Activated CD4-positive, alpha-beta T cell treated with anti-CD3 and anti-CD28 coated beads, Interleukin-2, Interleukin-6, amounts not matched to agents 100 ng/mL and 50 ng/mL, durations not matched to agents 16 hours and 8 hours (primary cell): ENCODE results near the gene SLC24A3.

Experiments used
- DNase-seq: peaks from one replicate; pipeline ENCODE4 v3.0.0-alpha.2; 2020

SLC24A3 gene

GRCh38 chr20:19244291-19244690, 31.8 kb downstream of the SLC24A3 start:
- DNase-seq, result no peak

DNA sequence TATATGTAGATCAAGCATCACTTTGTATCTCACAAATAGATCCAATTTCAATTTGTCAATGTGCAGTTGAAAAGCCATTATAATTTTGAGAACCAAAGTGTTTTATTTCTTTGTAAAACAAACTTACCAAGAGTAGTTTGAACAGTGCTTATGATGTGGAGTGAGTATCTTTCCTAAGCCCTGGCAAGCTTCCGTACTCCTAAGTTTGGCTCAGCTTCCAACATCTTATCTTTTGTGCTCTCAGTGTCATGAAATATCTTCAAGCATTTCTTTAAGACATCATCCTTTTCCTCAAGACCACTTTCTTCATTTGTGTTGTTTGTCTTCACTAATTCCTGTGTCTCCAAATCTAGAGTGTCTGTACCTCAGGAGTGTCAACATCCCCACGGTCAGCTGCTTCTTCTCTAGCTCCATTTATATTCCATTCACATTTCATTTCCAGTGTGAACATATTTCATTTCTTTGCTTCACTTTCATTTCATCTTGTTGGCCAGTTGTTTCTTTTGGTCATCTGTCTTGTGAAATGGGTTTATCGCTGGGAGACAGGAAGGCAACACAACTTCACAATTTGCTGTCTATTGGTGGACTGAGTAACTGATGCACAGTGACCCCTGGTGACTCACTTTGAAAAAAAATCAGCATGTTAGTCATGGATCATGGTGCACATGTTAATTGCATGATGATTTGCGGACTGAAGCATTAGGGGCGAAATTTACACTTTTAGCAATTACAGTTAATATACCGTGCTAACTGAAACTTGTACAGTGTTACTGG, 36.9 kb downstream of the SLC24A3 start:
- DNase-seq, result no peak

DNA sequence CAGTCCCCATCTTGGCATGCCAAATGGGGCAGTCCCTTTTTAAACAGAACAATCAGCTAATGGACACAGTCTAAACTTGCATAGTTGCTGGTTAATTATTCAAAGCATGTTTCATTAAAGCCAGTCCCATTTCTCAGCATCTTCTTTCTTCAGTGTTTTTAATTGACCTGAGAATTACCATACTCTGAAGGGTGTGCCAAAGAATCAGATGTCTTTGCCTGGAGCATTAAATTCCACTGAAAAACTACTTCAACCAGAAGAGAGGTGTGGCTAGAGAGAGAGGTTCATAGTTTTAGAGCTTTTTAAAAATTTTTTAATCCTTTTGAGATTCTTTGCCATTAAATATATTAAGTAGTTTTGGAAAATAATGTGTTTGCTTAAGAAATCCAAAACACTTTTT, 37.9 kb downstream of the SLC24A3 start:
- no peak for DNase-seq

GRCh38 chr20:19251506-19251905, 39.1 kb downstream of the SLC24A3 start:
- DNase-seq, result no peak

GRCh38 chr20:19251958-19252357, 39.5 kb downstream of the SLC24A3 start:
- no peak for DNase-seq

DNA sequence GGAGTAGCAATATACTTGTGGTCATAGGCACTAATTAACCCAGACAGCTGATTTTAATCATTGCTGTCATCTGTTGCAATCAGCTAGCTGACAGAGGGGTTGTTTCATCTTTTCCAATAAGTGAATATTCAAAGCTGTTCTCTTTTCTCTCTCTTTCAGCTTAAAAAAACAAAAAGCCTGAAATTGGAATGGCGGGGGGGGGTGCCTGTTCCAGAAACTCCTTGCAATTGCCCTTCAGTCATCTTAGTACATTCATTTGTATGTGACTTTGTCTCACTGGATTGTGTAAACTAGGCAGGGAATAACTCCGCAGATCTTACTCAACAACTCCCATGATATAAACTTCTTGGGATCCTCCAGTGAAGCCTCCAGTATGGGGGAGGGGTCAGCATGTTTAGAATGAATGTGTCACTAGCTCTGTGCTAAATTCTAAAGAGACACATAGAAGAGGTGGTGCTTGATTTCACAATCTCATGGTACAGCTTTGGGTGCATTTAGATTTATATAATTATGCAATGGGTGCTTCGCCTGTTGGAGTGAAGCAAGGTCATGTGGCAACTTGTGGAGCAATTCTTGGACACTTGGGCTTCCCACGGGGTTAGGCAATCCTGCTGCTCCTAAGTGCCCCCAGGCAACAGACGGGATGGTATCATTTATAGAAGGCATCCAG, 40.1 kb downstream of the SLC24A3 start:
- no peak for DNase-seq

DNA sequence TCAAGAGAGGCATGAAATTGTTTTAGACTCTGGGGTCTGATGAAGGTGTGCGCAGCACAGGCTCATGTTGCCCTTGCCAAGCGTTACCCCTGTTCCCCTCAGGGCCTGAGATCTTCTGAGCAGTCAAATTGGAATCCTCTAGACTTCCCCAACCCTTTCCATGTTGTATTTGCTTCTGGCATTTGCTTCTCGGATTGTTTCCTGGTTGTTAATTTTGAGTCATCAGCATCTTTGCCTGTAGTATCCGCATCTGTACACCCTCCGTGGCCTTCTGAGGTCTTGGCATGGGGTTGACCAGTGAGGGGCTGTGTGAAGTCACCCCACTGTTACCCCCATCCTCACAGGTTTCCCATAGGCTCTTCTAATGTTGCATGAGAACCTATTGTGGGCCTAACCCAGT, 40.9 kb downstream of the SLC24A3 start:
- no peak for DNase-seq

GRCh38 chr20:19253916-19254820, 41.7 kb downstream of the SLC24A3 start:
- no peak for DNase-seq

- no peak for DNase-seq
These were observed 42.5 kb downstream of the SLC24A3 start for GRCh38 chr20:19254956-19255355.

DNA sequence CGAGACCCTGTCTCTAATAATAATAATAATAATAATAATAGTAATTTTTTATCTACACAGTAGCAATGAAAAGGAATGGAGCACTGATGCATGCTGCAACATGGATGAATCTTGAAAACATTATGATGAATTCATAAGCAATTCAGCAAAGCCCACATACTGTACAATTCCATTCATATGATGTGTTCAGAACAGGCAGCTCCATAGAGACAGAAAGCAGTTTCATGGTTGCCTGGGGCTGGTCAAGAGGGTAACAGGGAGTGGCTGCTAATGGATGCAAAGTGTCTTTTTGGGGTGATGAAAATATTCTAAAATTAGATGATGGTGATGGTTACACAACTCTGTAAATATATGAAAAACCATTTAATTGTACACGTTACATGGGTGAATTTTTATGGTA, 43.6 kb downstream of the SLC24A3 start:
- DNase-seq, result no peak

DNA sequence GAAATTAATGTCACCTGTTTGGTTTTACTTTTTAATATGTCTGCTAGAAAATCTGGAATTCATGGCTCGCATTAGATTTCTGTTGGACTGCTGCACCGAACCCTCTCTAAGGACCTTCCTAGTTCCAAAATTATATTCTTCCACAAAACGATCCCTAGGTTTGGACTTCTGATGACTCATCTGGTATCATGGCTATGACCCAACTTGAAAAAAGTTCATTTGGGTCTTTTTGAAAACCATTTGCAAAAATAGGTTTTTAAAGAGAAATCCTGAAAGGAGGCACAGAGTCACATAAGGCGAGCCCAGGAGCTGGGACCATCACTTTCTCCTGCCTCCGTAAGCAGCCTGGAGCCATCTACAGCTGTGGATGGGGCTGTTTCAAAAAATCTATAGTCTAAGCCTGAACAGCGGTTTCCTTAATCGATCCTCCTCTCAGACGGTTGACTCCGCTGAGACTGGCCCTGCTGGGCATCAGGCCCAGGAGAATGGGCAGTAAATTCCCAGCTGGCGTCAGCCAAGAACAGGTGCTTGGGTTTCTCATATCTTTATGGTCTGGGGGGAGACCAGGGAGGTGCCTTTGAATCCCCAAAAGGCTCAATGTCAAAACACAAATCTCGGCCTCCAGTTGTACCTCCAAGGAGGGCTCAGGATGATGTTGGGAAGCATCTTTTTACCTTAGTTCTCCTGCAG, 44.6 kb downstream of the SLC24A3 start:
- no peak for DNase-seq

GRCh38 chr20:19257865-19258264, 45.4 kb downstream of the SLC24A3 start:
- DNase-seq, result no peak

DNA sequence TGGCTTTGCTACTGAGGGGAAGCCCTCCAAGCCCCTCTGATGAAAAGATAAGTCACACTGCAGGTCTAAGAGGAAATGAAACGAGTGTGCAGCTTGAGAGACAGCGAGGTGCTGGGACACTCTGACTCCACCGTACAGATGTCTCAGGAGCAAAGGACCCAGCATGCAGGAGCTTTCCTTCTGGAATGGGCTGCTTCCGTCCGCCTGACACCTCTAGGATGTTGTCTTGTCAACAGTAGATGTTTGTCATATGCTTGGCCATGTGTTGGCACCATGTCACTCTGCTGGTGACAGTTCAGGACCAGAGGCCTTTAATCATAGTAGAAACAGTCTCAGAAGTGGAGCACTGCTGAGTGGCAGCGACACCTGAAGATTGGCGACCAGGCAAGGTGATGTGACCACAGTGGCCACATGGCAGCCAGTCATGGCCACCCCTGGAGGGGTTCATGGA, 46.7 kb downstream of the SLC24A3 start:
- DNase-seq, result no peak

DNA sequence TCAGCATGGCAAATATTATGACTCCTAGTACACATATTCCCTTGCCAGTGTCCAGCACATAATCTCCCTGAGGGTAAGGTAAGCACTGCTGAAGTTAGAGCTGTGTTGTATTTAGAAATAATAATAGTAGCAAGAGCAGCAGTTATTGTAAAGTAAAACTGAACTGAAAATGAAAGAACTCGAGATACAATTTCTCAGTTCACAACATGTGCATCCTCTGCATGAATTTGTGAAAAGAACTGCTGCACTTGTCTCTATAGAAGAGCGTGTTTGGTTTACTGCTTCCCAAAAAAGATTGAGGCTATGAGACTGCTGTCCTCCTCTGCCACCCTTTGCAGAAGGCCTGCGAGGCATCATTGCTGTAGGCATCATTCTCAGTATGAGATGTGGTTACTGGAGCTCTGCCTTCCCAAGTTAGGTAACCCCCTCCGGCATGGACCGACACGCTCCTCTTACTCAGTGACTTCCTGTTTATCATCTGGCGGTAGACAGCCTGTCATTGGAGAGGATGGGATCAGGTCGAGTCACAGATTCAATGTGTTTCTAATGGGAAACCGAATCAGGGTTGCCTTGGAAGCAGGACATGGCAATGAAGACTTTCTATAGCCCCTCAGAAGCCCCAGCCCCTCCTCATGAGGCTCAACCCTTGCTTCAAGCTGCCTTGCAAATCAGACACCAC, 48.1 kb downstream of the SLC24A3 start:
- DNase-seq, result no peak

DNA sequence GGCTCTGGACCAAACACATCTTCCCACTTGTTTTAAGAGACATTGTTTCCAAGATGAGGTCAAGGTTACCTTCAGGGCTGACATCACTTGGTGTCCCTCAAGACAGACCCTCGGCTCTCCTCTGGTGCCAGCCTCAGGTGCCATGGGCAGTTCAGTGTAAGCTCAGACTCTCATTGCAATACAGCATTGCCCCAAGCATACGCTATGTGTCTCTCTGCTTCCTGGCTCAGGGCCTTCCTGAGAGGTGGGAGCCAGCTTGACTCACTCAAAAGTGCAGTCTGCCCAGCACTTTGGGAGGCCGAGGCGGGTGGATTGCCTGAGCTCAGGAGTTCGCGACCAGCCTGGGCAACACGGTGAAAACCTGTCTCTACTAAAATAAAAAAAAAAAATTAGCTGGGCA, 51.7 kb downstream of the SLC24A3 start:
- no peak for DNase-seq

DNA sequence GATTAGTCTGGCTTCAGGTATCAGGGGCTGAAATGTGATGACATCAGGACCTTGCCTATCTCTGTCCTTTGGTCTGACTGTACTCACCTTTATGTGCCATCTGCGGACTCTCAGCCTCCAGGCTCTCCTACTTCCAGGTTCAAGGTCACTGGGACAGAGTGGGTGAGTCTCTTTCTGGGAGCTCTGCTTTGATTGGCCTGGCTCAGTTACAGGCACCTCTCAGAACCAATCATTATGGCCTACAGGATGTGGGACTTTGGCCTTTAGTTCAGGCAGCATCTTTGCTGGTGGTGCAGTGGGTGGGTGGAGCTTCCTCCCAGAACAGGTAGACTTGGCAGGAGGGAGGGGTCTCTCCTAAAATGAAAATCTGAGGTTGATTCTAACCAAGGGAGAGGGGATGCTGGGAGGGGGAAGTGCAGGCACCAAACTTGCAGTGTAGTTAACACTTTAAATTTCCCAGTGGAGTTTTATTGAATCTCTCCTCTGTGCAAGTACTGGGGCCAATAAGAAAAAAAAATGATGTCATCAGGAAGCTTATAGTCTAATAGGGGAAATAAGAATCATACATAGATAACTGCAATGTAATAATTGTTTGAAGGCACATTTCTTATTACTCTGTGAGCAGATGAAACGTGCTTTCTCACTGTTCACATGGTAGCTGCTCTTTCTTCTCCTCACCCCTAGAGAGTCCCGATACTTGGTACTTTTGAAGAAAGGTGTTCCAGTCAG, 53.4 kb downstream of the SLC24A3 start:
- DNase-seq, result peak; percentile 3

- no peak for DNase-seq
These were observed 56.0 kb downstream of the SLC24A3 start for GRCh38 chr20:19268426-19268825.

DNA sequence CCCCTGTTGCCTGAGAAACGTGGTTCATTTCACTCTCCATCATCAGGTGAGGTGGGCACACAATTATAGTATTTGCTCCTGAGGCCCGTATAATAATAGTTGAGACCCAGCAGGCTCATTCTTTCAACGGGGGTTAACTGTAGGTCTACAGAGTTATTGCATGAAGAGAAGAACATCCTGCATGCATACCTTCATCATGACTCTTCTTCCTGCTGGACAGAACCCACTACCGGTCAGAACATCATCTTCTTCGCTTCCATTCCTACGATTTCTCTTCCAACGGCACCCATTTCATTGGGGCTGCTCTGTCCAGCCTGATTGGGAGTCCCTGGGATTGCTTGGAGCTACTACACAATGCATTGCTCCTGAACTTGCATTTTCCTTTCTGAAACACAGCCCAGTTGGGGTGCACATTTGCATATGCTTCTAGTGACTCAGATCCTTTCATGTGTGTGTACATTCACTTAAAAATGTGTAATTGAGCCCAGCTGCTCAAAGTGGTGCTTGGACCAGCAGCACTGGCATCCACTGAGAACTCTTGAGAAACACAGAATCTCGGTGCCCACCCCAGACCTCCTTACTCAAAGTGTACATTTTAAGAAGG, 57.4 kb downstream of the SLC24A3 start:
- DNase-seq, result no peak

DNA sequence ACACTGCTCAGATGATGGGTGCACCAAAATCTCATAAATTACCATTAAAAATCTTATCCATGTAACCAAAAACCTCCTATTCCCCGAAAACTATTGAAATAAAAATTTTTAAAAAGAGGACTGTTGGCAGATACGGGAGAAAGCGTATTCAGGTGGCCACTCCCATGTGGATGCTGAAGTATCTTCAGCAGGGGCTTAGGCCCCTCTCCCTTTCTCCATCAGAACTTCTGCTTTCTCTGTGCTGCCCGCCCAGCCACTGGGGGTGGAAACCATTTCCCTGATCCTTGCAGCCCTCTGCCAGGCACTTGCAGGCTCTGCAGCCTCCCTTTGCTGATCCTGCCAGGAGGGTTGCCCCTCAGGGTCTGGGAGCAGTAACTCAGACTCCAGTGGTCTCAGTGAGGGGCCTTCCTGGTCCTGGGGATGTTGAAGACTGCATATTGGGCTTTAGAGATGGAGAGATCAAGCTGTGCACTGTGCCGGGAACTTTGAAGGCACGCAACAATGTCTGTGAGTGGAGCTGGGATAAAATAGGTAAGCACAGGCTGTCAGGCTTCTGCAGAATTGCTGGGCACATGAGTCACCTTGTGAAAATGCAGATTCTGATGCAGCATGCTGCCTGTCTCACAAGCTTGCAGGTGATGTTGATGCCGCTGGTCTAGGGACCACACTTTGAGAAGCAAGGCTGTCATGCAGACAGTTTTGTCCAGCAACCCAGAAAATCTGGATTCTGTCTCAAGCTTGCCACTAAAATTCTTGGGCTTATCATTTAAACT, 59.6 kb downstream of the SLC24A3 start:
- no peak for DNase-seq

DNA sequence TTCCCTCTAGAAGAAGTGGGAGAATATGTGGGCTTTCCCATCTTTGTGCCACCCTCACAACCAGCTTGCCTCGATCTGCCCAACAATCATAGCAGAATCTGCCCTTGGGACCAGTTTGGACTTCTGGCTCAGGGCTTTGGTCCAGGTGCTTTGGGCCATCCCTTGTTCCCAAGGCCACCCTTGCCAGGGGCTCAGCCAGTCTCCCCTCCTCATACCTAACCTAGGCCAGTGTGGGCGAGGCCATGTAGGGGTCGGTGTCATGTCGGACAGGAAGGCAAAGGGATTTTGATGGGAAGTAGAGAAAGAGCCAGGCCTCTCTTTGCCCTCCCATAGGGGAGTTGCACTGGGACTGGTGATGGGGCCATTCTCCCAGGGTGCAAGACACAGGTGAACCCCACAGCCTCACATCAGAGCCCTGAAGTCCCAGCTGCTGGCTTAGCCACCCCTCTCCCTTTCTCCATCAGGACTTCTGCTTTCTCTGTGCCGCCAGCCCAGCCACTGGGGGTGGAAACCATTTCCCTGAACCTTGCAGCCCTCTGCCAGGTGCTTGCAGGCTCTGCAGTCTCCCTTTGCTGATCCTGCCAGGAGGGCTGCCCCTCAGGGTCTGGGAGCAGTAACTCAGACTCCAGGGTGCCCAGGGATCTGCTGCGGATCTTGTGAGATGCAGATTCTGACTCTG, 60.7 kb downstream of the SLC24A3 start:
- no peak for DNase-seq
